HG03378 (cell line): ENCODE results near the gene NAALAD2.
"Not testable (repeated sequence)": the region's sequence is repeated elsewhere in the genome, so short reads cannot be mapped to it uniquely, and the experiment has no call there.

Experiments
- ATAC-seq: cut with Tn5 transposase; IDR thresholded peaks from one replicate; pipeline ENCODE4 v1.9.1; 2021; ENCODE audit warnings: mild to moderate bottlenecking, moderate library complexity; ENCODE audit not compliant: unreplicated experiment

Gene NAALAD2

DNA sequence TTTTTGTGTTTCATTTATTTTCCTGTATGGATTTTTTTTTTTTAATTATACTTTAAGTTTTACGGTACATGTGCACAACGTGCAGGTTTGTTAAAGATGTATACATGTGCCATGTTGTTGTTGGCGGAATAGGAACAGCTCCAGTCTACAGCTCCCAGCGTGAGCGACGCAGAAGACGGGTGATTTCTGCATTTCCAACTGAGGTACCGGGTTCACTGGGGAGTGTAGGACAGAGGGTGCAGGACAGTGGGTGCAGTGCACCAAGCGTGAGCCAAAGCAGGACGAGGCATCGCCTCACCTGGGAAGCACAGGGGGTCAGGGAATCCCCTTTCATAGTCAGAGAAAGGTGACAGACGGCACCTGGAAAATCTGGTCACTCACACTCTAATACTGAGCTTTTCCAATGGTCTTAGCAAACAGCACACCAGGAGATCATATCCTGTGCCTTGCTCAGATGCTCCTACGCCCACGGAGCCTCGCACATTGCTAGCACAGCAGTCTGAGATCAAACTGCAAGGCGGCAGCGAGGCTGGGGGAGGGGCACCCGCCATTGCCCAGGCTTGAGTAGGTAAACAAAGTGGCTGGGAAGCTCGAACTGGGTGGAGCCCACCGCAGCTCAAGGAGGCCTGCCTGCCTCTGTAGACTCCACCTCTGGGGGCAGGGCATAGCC lies 105.6 kb downstream of the NAALAD2 start:
- not testable (repeated sequence) for ATAC-seq

DNA sequence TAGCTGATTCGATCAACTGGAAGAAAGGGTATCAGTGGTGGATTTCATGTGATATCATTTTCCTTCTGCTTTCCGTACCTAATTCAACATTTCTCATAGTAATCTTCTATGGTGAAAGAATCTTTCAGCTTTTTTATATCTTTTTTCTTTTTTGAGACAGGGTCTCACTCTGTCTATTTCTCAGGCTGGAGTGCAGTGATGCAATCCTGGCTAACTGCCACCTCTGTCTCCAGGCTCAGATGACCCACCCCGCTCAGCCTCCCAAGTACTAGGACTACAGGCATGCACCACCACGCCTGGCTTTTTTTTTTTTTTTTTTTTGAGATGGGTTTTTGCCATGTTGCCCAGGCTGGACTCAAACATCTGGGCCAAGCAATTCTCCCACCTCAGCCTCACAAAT lies 107.0 kb downstream of the NAALAD2 start:
- no peak for ATAC-seq
